ENCODE measurements around the gene CTXN2. TPM values are rescaled to one million over a fixed set of nuclear protein-coding genes. Genes with fewer than 3 reads are reported as not detected.
A peak's percentile ranks its signal among the peaks of the same experiment; 100 is the strongest.

The CTXN2 gene
- total and polyA plus RNA-seq, 4 donors: not detected

DNA sequence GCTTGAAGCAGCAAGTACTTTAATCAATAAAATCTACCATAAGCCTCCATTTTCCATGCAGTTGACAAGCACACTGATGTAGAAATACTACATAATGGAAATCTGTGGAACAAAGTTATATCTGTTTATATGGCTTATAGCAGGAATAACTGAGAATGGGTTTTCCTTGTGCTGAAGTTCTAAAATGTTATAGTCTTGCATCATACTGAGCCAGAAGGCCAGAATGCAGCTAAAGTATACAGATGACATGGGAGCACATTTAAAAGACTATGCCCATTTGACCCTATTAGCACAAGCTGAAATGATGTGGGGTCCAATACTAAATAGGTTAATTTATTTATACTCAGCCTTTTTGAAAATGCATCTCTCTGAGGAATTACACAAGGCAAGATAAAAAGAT is 45.5 kb upstream of the CTXN2 start:
- peak in 1 of 3 donors; percentile 7 for DNase-seq
- H3K36me3 ChIP-seq (ENCODE audit: control insufficient read depth in 4 of 4, insufficient read depth in 4 of 4, low read length in 4 of 4): no peaks in the 10 kb centered on the region
- peaks cover 0 to 5% (median 0%) of the 10 kb centered on the region in 5 donors for H3K4me1 ChIP-seq (ENCODE audit: control insufficient read depth in 5 of 5, insufficient read depth in 5 of 5, low read length in 5 of 5)
- H3K9ac ChIP-seq (ENCODE audit: insufficient read depth in 1 of 2, low read length in 2 of 2): no peak overlapping the region
- H3K4me3 ChIP-seq: no peak overlapping the region
- H3K27me3 ChIP-seq (ENCODE audit: control insufficient read depth in 3 of 3, insufficient read depth in 3 of 3, low read length in 2 of 3): no peaks in the 10 kb centered on the region
- ATAC-seq (ENCODE audit: insufficient read depth, low FRiP score): no peak
- no peaks in the 10 kb centered on the region for H3K9me3 ChIP-seq (ENCODE audit: control insufficient read depth in 4 of 4, insufficient read depth in 3 of 4, low read length in 3 of 4)
- TF ChIP-seq, protein P1, sequence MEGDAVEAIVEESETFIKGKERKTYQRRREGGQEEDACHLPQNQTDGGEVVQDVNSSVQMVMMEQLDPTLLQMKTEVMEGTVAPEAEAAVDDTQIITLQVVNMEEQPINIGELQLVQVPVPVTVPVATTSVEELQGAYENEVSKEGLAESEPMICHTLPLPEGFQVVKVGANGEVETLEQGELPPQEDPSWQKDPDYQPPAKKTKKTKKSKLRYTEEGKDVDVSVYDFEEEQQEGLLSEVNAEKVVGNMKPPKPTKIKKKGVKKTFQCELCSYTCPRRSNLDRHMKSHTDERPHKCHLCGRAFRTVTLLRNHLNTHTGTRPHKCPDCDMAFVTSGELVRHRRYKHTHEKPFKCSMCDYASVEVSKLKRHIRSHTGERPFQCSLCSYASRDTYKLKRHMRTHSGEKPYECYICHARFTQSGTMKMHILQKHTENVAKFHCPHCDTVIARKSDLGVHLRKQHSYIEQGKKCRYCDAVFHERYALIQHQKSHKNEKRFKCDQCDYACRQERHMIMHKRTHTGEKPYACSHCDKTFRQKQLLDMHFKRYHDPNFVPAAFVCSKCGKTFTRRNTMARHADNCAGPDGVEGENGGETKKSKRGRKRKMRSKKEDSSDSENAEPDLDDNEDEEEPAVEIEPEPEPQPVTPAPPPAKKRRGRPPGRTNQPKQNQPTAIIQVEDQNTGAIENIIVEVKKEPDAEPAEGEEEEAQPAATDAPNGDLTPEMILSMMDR (IDR thresholded peaks at IDR 0.05; ENCODE audit: control extremely low read depth, extremely low read depth): no peak
- no peak overlapping the region for H3K27ac ChIP-seq (ENCODE audit: low read depth in 1 of 2, low read length in 1 of 2)

DNA sequence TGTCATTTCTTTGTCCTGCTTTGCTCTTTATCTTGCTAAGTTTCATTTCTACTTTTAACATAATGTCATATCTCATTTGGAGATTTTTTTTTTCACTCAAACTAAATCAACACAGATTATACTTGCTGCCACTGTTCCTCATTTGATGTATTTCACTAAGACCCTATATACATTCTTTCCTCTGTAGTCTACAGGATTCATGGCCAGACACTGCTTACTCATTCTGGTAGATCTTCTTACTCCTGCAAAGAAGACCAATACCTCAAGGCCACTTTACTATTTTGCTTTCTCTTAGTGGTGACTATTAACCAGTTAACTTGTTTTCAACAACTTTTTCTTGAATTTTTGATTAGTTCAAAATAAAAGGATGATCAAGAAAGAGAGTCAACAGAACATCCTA is 44.1 kb upstream of the CTXN2 start:
- no peaks in the 10 kb centered on the region for H3K27me3 ChIP-seq (ENCODE audit: control insufficient read depth in 3 of 3, insufficient read depth in 3 of 3, low read length in 2 of 3)
- H3K9ac ChIP-seq (ENCODE audit: insufficient read depth in 1 of 2, low read length in 2 of 2): no peak overlapping the region
- no peak for ATAC-seq (ENCODE audit: insufficient read depth, low FRiP score)
- no peak overlapping the region for H3K4me3 ChIP-seq
- no peak for DNase-seq
- H3K9me3 ChIP-seq (ENCODE audit: control insufficient read depth in 4 of 4, insufficient read depth in 3 of 4, low read length in 3 of 4): no peaks in the 10 kb centered on the region
- H3K36me3 ChIP-seq (ENCODE audit: control insufficient read depth in 4 of 4, insufficient read depth in 4 of 4, low read length in 4 of 4): no peaks in the 10 kb centered on the region
- H3K4me1 ChIP-seq (ENCODE audit: control insufficient read depth in 5 of 5, insufficient read depth in 5 of 5, low read length in 5 of 5): peaks cover 0 to 5% (median 0%) of the 10 kb centered on the region in 5 donors
- no peak overlapping the region for H3K27ac ChIP-seq (ENCODE audit: low read depth in 1 of 2, low read length in 1 of 2)
- TF ChIP-seq, protein P1 (IDR thresholded peaks at IDR 0.05; ENCODE audit: control extremely low read depth, extremely low read depth): no peak

GRCh38 chr15:48149858-48150257 is 41.6 kb upstream of the CTXN2 start:
- Histone ChIP-seq H3K27me3 (ENCODE audit: control insufficient read depth in 3 of 3, insufficient read depth in 3 of 3, low read length in 2 of 3) (no peaks in the 10 kb centered on the region), H3K9me3 (ENCODE audit: control insufficient read depth in 4 of 4, insufficient read depth in 3 of 4, low read length in 3 of 4) (no peaks in the 10 kb centered on the region), H3K27ac (ENCODE audit: low read depth in 1 of 2, low read length in 1 of 2) (no peak overlapping the region), H3K36me3 (ENCODE audit: control insufficient read depth in 4 of 4, insufficient read depth in 4 of 4, low read length in 4 of 4) (no peaks in the 10 kb centered on the region), H3K9ac (ENCODE audit: insufficient read depth in 1 of 2, low read length in 2 of 2) (no peak overlapping the region), H3K4me3 (no peak overlapping the region), H3K4me1 (ENCODE audit: control insufficient read depth in 5 of 5, insufficient read depth in 5 of 5, low read length in 5 of 5) (peaks cover 0 to 2% (median 0%) of the 10 kb centered on the region in 5 donors)
- WGBS, 2 donors: 83 to 90% methylated on average over 4 of the region's 4 CpGs
- TF ChIP-seq, protein P1 (IDR thresholded peaks at IDR 0.05; ENCODE audit: control extremely low read depth, extremely low read depth): no peak
- DNase-seq (no peak), ATAC-seq (ENCODE audit: insufficient read depth, low FRiP score) (no peak)

GRCh38 chr15:48153526-48153925 is 37.9 kb upstream of the CTXN2 start:
- DNase-seq (no peak), ATAC-seq (ENCODE audit: insufficient read depth, low FRiP score) (no peak)
- Histone ChIP-seq H3K27ac (ENCODE audit: low read depth in 1 of 2, low read length in 1 of 2) (no peak overlapping the region), H3K36me3 (ENCODE audit: control insufficient read depth in 4 of 4, insufficient read depth in 4 of 4, low read length in 4 of 4) (no peaks in the 10 kb centered on the region), H3K9me3 (ENCODE audit: control insufficient read depth in 4 of 4, insufficient read depth in 3 of 4, low read length in 3 of 4) (no peaks in the 10 kb centered on the region), H3K4me3 (no peak overlapping the region), H3K27me3 (ENCODE audit: control insufficient read depth in 3 of 3, insufficient read depth in 3 of 3, low read length in 2 of 3) (no peaks in the 10 kb centered on the region), H3K4me1 (ENCODE audit: control insufficient read depth in 5 of 5, insufficient read depth in 5 of 5, low read length in 5 of 5) (no peaks in the 10 kb centered on the region), H3K9ac (ENCODE audit: insufficient read depth in 1 of 2, low read length in 2 of 2) (no peak overlapping the region)
- WGBS, 2 donors: 97 to 98% methylated on average over 2 of the region's 2 CpGs
- TF ChIP-seq, protein P1 (IDR thresholded peaks at IDR 0.05; ENCODE audit: control extremely low read depth, extremely low read depth): no peak
